Activated T-cell treated with anti-CD3 and anti-CD28 coated beads for 4 hours (primary cell): ENCODE results near the gene SBF2.
"Not testable (repeated sequence)": the region's sequence is repeated elsewhere in the genome, so short reads cannot be mapped to it uniquely, and the experiment has no call there.

Experiments
- DNase-seq: peaks from one replicate; pipeline ENCODE4 v3.0.0-alpha.2; 2020

Gene SBF2

DNA sequence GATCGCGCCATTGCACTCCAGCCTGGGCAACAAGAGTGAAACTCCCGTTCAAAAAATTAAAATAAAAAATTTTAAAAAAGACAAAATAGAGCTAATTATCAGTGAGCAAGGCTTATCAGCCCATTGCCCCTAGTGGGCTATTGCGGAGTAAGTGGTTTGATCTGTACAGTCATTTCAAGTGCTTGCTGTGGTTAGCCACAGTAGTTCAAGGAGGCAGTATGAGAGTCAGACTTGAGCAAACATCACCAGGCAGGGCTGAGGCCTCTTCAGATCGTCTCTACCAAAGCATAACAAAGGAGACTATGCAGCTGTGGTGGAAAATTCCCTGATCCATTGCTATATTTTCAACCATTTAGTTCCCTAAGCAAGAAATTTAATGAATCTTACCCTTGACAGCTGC, 4.3 kb upstream of the SBF2 start:
- no peak for DNase-seq

DNA sequence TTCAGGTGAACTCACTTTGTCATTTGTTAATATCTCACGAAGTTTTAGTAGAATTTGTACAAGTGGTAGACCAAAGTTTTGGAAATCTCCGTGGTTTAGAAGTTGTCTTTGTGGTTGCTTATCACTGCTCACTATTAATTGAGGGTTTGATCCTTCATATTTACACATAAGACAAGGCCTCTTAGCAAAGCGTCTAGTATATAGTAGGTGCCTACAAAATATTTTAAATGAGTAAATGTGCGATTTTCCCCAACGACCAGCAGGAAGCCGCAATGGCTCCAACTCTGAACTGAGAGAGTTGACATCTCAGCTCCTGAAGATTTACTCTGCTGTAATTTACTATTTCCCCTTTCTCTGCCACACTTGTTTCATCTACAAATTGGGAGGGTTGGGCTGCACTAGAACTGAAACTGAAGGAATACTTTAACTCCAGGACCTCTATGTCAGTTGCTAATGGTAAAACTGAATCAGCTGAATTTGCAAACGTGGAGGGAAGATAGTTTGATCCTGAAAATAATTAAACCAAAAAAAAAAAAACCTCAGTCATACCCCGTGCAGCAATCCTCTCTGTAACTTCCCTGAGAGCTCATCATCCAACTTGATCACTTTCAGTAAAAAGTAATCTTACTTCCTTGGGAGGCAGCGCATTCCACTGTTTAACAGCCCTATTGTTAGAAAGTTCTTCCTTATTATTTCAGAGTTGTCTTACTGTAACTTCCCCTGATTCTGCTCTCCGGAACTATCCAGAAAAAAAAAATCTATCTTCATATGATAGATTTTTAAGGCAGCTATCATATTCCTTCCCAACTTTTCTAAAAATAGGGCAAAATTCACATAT, 1.3 kb upstream of the SBF2 start:
- no peak for DNase-seq

DNA sequence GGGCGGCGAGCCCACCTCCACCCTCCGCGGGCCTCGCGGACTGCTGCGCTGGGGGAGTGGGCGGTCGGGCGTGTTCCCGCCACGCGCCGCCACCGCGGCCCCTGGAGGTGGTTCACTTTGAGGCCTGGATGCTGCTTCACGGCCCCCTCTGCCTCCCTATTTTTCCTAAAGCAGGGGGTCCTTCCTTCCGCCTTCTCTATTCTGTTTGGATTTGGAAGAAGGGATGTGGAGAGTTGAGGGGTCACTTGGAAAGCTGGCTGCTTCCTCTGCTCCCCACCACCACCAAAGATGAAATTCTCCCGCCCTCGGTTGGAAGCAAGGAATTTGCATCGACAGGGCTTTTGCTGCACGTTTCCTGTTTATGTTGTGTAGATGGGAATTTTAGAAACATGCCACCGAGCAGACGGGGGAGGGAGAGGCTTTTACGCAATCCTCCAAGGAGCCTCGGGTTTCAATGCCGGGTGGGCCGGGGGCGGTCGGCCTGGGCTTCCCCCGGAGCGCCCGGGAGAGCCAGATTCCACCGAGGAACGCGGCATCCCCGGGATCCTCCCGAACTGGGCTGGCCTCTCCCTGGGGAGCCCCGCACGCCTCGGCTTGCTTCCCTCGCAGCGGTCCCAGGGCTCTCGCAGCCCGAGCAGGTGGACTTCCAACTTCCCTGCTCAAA, 403 bp upstream of the SBF2 start:
- no peak for DNase-seq

DNA sequence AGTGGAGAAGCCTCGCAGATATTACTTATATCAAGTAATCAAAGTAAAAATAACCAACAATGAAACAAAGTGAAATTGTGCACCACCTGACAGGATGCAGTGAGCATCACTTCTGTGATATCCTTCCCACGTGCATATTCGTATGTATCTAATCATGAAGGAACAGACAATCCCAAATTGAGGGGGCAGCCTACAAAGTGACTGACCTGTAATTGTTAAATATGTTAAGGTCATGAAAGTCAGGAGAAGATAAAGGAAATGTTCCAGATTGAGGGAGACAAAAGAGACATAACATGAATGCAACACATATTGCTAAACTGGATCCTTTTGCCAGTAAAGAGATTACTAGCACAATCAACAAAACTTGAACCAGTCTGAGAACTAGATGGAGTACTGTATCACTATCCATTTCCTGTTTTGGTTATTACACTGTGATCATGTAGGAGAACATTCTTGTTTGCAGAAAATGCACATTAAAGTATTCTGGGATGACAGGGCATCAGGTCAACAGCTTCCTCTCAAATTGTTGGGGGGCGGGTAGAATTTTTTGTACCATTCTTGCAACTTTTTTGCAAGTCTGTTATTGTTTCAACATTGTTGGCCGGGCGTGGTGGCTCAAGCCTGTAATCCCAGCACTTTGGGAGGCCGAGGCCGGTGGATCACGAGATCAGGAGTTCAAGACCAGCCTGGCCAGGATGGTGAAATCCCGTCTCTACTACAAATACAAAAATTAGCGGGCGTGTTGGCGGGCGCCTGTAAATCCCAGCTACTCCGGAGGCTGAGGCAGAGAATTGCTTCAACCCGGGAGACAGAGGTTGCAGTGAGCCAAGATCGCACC, 2.0 kb downstream of the SBF2 start:
- DNase-seq, result no peak

DNA sequence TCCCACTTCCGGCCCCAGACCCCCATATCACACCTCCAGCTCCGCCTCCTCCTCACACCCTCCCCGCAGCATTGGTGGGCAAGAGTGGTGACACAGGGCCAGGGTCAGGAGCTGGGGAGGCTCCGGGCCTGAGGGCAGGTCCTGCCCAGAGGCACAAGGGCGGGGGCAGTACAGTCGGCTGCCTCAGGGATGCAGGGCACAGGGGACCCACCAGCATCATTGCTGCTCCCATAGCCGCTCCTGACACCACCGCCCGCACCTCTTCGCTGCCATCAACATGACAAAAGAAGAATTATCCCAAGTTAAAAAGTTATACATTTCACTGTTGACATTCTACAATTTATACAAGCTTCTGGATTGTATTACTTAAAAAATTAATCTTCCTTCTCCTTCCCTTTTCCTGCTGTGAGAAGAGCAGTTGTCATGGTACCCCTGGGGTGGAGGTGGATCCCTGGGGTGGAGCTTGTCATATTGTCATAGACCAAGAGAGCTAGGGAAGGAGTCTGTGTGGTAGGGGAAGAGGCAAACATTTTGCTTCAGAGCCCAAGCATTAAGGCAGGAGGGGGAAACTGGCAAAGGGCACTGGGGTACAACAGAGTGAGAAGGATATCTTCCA, 4.1 kb downstream of the SBF2 start:
- no peak for DNase-seq

DNA sequence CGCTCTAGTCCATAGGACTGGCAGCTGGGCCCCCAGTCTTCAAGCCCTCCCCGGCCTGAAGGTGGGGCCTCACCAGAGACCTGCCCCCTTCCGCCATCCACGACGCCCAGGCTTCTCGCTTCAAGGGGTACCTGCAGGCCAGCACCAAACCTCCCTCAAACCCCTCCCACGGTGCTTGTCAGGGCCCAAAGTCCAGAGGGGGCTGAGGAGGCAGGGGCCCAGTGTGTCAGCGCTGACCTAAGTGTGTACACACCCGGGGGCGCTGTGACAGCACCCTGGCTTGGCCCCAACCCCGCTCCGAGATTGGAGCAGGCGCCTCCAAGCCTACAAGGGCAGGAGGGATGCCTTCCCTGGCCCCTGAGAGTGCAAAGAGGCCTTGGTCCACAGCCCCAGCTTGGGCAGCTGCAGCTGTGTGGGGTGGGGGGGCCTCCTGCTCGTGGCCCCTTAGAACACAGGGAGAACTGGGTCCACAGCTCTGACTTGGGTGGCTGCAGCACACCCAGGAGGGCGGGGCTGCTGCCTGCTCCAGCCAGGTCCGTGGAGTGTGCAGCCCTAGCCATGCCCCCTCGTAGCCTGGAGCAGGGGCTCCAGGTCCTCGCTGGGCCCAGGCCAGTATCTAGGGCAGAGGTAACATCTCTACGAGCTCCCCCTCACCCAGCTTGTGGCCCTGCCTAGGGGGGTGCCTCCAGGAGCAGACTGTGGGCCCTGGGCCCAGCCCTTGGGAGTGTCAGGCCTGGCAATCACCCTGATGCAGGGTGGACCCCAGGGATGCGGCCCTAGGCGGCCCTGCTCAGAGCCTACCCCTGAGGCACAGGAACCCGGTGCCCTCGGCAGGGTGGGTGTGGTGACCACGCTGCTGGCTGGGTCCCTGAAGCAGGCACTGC, 4.9 kb downstream of the SBF2 start:
- DNase-seq, result no peak

DNA sequence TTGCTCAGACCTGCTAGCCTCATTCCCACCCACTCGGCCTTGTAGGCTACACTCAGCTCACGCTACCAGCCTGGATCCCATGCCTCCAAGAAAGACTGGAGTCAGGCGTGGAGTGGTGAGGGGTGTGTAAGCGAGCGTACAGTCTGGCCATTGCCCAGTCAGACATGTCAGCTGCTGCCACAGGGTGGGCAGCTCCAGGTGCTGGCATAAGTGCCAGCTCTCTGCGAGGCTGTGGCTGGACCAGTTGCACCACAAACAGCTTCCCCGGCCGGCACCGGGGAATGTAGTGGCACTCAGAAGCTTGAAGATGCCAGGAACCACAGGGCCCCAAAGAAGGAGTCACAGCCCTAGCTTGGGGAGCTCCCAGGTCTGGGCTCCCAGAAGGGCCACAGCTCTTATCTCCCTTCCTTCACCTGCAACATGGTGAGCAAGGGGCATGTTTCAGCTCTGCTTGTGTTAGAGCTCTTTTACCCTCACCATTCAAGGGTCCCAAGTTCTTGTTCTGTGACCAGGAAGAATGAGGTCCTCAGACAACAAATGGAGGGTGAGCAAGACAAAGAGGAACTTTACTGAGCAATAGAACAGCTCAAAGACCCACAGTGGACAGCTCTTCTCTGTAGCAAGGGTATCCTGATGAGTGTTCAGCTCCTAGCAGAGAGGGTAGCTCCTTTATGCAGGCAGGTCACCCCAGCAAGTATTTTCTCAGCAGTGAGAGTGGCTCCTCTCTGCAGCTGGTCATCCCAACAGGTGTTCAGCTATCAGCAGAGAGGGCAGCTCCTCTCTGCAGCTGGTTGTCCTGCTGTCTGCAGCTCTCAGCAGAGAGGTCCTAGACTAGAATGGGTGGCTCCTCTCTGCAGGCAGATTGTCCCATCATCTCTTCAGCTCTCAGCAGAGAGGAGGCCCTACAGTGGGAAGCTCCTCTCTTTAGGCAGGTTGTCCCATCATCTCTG, 6.0 kb downstream of the SBF2 start:
- DNase-seq, result no peak

DNA sequence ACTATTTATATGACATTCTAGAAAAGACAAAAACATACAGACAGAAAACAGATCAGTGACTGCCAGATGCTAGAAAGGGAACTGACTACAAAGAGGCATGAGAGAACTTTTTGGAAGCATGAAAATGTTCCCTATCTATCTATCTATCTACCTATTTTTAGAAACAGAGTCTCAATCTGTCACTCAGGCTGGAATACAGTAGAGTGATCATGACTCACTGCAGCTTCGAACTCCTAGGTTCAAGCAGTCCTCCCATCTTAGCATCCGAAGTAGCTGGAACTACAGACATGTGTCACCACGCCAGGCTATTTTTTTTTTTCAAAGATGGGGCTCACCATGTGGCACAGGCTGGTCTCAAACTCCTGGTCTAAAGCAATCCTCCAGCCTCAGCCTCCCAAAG, 6.9 kb downstream of the SBF2 start:
- no peak for DNase-seq

DNA sequence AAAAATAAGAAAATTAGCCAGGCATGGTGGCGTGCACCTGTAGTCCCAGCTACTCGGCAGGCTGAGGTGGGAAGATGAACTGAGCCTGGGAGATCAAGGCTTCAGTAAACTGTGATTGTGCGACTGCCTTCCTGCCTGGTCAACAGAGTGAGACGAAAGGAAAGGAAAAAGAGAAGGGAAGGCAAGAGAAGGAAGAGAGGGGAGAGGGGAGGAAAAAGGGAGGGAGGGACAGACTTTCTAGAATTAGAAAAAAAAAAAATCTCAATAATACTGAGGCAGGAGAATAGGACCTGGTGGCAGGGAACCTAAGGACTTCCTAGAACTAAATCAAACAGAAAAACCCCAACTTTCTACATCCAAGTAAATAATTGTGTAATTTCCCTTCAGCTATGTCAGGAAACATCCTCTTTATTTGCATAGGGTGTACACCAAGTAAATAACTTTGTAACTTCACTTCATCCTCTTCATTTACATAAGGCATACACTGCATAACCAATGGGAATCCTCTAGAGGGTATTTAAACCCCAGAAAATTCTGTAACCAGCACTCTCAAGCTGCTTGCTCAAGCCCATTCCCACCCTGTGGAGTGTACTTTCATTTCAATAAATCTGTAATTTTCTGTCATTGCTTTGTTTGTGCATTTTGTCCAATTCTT, 8.7 kb downstream of the SBF2 start:
- DNase-seq, result no peak

DNA sequence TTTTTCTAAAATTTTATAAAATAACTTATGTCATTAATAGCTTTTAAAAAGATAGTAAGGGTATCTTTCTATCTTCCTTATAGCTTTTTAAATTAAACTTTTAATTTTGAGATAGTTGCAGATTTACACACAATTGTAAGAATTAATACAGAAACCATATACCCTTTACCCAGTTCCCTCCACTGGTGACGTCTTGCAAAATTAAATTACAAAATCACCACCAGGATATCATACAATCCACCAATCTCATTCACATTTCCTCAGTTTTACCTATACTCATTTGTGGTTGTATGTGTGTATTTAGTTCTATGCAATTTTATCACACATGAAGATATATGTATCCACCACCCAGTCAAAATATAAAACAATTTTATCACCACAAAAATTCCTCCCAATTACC, 10.0 kb downstream of the SBF2 start:
- DNase-seq, result no peak

DNA sequence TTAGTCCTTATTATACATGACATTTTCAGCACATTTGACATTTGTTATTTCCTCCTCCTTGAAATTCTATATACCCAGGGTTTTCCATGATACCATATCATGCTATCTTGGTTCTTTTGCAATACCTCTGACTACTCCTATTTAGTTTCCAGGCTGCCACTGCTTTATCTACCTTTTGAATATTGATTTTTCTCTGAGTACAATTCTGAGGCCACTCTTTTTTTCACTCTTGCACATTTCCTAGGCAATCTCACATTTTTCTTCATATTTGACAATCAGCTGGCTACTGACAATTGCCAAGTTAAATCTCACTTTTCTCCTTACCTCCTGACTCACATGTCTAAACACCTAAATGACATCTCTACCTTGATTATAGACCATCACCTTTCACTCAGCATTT, 11.9 kb downstream of the SBF2 start:
- no peak for DNase-seq

DNA sequence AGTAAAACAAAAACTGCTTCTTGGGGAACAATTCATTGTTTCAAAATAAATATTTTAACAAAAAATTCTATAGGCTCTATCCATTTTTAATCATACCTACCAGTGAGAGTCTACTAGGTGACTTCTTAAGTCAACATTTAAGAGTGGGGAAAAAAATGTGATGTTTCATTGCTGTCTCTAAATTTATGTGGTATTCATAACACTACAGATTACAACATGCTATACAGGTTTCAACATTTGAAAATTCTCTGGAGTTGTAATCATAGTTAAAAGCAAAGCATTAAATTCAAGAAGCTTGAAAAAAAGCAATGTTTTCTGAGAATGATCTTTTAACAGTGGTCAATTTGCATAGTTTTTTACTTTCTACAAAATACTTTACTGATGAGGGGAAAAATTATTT, 18.3 kb downstream of the SBF2 start:
- DNase-seq, result no peak

DNA sequence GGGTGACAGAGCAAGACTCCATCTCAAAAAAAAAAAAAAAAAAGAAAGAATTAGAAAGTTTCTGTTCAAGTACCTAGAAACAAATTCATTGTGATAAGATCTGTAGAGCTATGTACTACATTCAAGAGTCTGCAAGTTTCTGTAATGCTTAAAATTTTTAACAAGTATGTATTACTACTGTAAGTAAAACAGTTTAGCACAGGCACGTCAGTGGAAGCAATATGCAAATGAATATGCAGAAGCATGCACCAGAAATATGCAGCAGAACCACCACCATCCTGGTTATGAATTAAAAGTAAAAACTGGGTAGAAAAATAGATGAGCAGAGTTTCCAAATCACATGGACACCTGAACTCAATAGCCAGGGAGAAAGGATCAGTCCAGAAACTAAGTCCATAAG, 19.3 kb downstream of the SBF2 start:
- no peak for DNase-seq

DNA sequence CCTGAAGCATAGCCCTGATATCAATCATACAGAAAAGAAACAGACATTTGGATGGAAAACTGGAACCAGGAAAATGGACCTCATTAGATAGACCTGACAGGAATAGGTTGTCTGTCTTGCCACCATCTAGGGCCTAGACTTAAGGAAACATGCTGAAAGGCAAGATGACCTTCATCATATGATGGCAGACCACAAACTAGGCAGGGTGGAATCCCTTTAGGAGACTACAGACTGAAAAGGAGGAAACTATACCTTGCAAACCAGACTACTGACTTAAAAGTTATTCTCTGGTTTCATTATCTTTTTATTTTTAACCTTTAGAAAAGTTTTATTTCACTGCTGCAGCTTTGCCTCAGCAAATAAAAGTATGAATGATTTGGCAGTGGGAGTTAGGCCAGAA, 20.3 kb downstream of the SBF2 start:
- DNase-seq, result no peak

DNA sequence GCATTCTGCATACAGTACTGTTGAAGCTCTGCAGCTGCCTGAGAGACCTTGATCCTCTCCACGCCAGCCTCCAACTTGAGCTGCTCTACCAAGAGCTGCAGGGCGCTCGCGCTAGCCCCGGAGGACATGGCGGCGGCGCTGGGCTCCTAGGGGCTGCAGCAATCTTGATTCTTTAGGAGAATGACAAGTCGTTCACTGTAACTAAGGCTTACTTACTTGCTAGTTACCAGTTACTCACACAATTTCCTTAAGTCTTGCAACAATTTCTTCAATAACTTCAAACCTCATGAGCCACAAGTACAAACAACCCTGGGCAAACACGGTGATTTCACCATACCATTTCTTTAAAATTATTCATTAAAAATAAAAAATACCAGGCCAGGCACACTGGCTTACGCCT, 21.9 kb downstream of the SBF2 start:
- no peak for DNase-seq

DNA sequence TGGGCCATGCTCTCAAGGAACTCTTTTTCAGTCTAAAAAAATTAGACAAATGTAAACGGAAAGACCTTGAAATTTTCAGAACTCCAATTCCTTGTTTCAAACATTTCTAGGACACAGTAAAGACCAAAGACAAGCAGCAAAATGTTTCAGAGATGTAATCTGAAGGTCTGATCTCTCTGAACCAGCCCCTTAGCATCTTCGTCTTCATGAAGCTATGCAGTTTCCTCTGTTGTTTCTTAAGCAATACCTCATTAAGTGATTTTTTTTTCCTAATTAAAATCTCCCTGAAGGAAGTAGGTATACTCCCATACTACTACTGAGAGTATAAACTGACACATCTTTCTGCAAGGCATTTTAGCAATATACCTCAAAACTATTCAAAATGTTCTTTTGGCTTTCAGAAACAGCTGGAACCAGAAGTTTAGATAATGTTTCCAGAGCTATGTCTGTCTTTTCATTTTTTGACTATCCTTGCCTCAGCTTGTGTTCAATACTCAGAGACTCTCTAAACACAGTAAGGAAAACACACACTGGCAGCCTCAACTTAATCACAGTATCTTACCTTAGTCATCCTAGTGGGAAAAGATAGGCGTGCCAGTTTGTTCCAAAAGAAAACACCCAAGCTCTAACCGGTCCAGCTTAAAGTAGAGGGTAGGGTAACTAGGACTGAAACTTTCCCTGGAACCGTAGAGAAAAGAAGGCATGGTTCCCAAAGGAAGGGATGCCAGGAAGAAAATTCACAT, 25.1 kb downstream of the SBF2 start:
- DNase-seq, result no peak

DNA sequence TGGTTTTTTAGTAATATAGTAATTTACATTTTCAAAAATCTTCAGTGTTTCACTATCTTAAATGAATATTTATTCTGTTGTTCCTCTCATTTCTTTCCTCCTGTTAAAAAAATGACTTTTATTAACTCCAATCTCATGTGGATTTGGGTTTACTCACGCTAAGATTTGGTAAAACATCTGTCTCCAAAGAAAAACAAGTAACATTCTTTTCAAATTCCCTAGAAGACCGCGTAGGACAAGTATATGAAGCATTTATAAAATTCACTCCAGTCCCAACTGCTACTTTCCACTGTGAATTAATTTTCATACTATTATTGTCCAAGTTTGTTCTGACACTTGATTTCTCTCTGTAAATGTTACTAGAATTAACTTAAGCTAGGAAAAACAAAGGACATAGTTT, 26.2 kb downstream of the SBF2 start:
- DNase-seq, result no peak

DNA sequence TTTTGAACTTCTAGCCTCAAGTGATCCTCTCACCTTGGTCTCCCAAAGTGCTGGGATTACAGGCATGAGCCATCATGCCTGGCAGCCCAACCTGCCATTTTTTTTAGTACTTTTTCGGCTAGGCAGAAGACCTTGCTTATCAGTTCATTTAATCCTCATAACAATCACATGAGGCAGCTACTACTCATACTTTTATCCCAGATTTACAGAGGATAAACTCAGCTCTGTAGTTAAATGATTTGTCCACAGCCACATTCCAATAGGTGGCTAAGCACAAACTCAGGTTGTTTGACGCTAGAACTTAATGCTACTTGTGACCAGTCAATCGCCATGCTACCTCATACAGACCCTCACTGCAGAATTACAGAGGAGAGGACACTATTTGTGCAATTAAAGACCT, 28.1 kb downstream of the SBF2 start:
- no peak for DNase-seq

DNA sequence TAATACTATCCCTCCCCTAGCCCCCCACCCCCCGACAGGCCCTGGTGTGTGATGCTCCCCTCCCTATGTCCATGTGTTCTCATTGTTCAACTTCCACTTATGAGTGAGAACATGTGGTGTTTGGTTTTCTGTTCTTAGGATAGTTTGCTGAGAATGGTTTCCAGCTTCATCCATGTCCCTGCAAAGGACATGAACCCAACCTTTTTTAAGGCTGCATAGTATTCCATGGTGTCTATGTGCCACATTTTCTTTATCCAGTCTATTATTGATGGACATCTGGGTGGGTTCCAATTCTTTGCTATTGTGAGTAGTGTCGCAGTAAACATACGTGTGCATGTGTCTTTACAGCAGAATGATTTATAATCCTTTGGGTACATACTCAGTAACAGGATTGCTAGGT, 29.3 kb downstream of the SBF2 start:
- not testable (repeated sequence) for DNase-seq

DNA sequence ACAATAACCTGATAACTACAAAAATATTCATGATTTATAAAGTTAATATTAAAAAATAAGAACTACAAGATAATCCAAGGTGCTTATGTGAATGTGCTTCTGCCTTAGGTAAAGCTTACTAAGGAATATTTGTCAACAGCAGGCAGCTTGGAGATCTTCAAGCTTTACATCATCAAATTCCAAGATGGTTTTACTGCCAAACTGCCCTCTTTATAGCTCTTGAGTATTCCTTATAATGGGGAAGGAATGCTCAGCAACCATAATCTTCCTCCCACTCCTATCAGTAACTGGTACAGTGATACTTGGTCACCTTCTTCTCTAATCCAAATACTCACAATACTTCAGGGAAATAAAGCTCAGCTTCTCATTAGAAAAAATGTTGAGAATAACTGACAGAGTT, 30.1 kb downstream of the SBF2 start:
- DNase-seq, result no peak
